ENCODE results near the gene RASL10B. TPM values are rescaled to one million over a fixed set of nuclear protein-coding genes. Genes with fewer than 3 reads are reported as not detected.
"Not testable (repeated sequence)": the region's sequence is repeated elsewhere in the genome, so short reads cannot be mapped to it uniquely, and the experiment has no call there.

Gene RASL10B
- total and polyA plus RNA-seq, 11 donors: 7.6 to 78.7 (median 12.2) TPM

DNA sequence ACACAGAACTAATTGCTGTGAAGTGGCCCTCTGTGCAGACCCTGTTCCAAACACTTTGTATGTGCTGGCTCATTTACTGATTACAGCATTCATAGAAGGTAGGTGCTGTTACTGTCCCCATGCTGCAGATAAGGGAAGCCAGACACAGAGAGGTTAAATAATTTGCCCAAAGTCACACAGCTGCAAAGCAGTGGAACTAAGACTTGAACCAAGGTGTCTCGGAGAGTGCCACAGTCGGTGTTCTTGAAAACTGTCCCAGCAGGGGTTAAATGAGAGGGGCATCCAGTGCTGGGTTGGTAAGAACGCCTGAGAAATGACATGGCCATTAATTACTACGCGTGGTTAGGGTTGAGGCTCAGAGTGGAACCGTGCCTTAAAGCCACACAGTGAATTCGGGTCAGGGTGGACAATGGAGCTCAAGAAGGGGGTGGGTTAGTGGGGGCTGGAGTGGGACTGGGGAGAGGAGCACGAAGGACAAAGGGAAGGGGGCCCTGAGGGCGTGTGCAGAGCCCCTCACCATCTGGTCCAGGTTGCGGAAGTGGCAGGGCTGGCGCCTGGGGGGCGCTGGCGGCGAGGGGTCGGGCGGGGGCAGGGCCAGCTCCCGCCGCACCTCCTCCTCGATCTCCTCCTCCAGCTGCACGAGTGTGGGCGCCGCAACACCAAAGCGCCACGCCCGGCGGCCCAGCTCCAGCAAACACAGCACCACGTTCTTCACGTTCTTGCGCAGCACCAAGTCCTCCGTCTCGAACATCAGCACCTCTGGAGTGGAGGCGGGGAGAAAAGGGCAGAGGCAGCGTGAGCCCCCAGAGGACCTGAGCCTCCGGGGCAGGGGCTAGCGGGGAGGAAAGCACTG lies 18.3 kb downstream of the RASL10B start:
- Histone ChIP-seq H3K4me3 (peak overlapping the region in 1 of 12 donors; percentile 16), H3K36me3 (no peaks in the 10 kb centered on the region), H3K9me3 (no peaks in the 10 kb centered on the region), H3K4me1 (peaks cover 0 to 16% (median 5%) of the 10 kb centered on the region in 12 donors), H3K27me3 (peaks cover 0 to 37% (median 20%) of the 10 kb centered on the region in 9 donors), H3K27ac (no peak overlapping the region)
- ATAC-seq (no peak), DNase-seq (no peak)
- WGBS, 4 donors: 7 to 15% (median 9%) methylated on average over 23 to 35 of the region's 35 CpGs
- TF ChIP-seq CTCF (IDR thresholded peaks at IDR 0.05): no peak
- TF ChIP-seq POLR2A (IDR thresholded peaks at IDR 0.05): no peak
- intact Hi-C loops (cut with DNase I): loop anchor here in 8 of 10 donors (2.0 to 10.0 kb wide), 10 partner anchors 85 to 585 kb away; no protein-coding TSS in a partner anchor

DNA sequence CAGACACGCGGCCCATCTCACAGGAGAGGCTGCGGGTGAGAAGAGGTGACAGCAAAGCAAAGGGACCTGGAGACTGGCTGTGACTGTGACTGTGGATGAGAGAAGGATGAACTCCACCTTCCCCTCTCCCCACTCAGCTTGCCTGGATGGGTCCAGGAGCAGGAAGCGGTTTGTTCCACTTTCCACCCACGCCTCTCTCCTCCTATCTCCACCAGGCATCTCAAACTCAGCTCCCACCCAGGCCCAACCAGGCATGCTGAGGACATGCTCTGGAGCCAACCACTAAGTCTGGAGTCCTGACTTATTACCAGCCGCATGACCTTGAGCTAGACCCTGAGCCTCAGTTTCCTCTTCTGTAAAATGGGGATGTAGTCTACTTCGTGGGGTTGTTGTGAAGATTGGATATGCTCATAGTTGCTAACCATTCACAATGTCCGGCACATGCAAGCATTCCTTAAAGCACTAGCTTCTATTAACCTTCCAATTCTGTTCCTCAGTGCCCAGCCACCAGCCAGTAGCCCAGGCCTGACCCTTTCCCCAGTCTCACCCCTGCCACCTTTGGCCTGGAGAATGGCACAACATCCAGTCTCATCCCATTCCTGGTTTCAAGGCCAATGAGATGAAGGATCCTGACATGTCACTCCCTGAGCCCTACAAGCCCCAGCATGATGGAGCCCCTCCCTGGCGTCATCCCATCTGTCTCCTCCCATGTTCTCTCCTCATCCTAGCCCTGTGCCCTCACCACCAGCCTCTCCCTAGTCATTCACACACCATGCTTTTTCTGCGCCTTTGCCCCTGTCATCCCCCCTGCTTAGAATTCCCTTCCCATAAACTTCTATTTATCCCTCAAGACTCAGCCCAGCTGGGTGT lies 19.3 kb downstream of the RASL10B start:
- Histone ChIP-seq H3K36me3 (no peaks in the 10 kb centered on the region), H3K4me3 (no peak overlapping the region), H3K4me1 (peaks cover 0 to 16% (median 5%) of the 10 kb centered on the region in 12 donors), H3K9me3 (no peaks in the 10 kb centered on the region), H3K27ac (no peak overlapping the region), H3K27me3 (peaks cover 0 to 37% (median 20%) of the 10 kb centered on the region in 9 donors)
- 79 to 82% (median 81%) methylated on average over 9 to 10 of the region's 10 CpGs for WGBS, 4 donors
- DNase-seq (no peak), ATAC-seq (no peak)
- no peak for TF ChIP-seq POLR2A (IDR thresholded peaks at IDR 0.05)
- no peak for TF ChIP-seq CTCF (IDR thresholded peaks at IDR 0.05)
- intact Hi-C loops (cut with DNase I): no loop called here

DNA sequence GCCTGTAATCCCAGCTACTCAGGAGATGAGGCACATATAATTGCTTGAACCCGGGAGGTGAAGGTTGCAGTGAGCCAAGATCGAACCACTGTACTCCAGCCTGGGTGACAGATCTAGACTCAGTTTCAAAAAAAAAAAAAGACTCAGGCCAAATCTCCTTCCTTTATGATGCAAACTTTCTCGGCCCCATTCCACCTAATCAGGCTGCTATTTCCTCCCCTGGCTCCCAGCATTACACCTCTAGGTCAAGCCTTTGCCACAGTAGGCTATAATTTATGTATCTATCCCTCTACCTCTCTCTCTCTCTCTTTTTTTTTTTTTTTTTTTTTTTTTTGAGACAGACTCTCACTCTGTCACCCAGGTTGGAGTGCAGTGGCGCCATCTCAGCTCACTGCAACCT lies 20.1 kb downstream of the RASL10B start:
- intact Hi-C loops (cut with DNase I); ATAC-seq; H3K36me3 ChIP-seq; H3K4me3 ChIP-seq; H3K27ac ChIP-seq; H3K9me3 ChIP-seq; DNase-seq: not testable (repeated sequence)
- H3K4me1 ChIP-seq: peaks cover 0 to 16% (median 5%) of the 10 kb centered on the region in 12 donors
- WGBS, 4 donors: 72 to 84% (median 75%) methylated on average over 4 of the region's 4 CpGs
- H3K27me3 ChIP-seq: peaks cover 0 to 37% (median 20%) of the 10 kb centered on the region in 9 donors

GRCh38 chr17:35752471-35752870 lies 21.0 kb downstream of the RASL10B start:
- peaks cover 0 to 34% (median 20%) of the 10 kb centered on the region in 9 donors for H3K27me3 ChIP-seq
- H3K9me3 ChIP-seq: no peaks in the 10 kb centered on the region
- 41 to 52% (median 50%) methylated on average over 5 to 16 of the region's 16 CpGs for WGBS, 4 donors
- TF ChIP-seq POLR2A (IDR thresholded peaks at IDR 0.05): no peak
- no peak for TF ChIP-seq CTCF (IDR thresholded peaks at IDR 0.05)
- peaks cover 0 to 16% (median 5%) of the 10 kb centered on the region in 12 donors for H3K4me1 ChIP-seq
- no peak overlapping the region for H3K27ac ChIP-seq
- ATAC-seq (peak in 1 of 4 donors; percentile 9), DNase-seq (no peak)
- H3K4me3 ChIP-seq: no peak overlapping the region
- intact Hi-C loops (cut with DNase I): no loop called here
- H3K36me3 ChIP-seq: no peaks in the 10 kb centered on the region
